Bladder microvascular endothelial cell (primary cell): ENCODE results near the gene BOLA2. TPM values are rescaled to one million over a fixed set of nuclear protein-coding genes. Genes with fewer than 3 reads are reported as not detected.

ENCODE experiments used
- total RNA-seq: library from RNA; depleted of rRNA; stranded (reverse); fragments of >200 nt; gene quantifications from 2 replicates; pipeline ENCODE4 v1.2.3, GENCODE V29; 2014

BOLA2 gene
- total RNA-seq = 42.7 and 50.7 TPM in 2 replicates

DNA sequence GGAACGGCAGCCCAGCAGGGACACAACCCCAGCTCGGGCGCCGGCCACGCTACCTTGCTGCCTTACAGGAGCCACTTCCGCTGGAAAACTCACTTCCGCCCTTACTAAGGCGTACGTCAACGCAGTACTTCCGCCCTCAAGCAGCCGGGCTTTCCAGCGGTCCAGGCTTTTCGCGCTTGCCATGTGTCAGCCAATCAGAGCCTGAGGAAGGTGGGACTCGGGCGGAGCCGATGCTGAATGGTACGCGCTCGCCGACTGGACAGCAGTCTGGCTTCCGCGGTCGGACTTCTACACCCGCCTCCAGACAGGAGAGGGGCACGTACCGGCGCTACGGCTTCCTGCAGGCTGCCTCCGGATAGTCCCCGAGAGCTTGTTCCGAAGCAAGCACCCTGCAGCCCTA is at the start of gene BOLA2, which contains the start of gene SLX1B:
TSS of gene BOLA2 (minus strand) at position 83 of the 400 bp plus-strand sequence. CDS start 98 bp downstream, outside the sequence.
TSS of gene SLX1B (plus strand) at position 265 of the 400 bp plus-strand sequence.

DNA sequence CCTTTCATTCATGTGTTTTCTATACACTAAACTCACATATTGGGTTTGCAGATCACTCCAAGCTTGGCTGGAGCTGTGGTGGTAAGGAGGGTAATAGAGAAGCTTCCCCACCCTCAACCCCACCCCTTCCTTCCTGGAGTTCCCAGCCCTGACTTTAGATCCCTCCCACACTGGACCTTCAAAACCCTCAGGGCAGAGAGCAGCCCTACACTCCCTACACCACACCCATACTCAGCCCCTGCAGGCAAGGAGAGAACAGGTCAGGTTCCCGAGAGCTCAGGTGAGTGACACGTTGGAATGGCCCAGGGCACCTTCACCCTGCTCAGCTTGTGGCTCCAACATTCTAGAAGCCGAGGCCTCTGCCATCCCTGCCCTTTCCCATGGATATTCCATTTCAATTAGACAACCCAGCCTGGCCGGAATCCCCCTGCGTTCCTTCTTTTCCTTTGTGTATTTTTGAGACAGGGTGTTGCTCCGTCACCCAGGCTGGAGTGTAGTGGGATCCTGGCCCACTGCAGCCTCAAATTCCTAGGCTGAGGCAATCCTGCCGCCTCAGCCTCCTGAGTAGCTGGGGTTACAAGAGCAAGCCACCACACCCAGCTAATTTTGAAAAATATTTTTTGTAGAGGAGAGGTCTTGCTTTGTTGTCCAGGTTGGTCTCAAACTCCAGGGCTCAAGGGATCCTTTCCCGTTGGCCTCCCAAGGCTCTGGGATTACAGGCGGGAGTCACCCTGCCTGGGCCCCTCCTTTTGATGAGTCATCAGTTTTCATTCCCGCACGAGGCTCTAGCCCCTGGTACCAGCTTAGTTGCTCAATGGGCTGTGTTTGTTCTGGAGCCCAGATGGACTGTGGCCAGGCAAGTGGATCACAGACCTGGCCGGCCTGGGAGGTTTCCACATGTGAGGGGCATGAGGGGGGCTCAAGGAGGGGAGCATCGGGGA is 5.8 kb upstream of the BOLA2 start, which contains the start of gene SULT1A4:
TSS of gene SULT1A4 (plus strand) at position 208 of the 941 bp plus-strand sequence. CDS start 1,473 bp downstream, outside the sequence.

Other genes starting within 250 kb of the BOLA2 start
- 0.49 and 0.82 TPM in 2 replicates for gene NPIPB11, start 47.6 kb downstream of the BOLA2 start, total RNA-seq
- 6.5 and 6.6 TPM in 2 replicates for gene SLX1B, start 182 bp upstream of the BOLA2 start, total RNA-seq
- 12.6 and 17.3 TPM in 2 replicates for gene SULT1A4, start 5.6 kb upstream of the BOLA2 start, total RNA-seq
- gene NPIPB12, start 52.1 kb upstream of the BOLA2 start, total RNA-seq = 16.7 and 82.9 TPM in 2 replicates
- not detected in 2 replicates for gene SPN, start 208.9 kb upstream of the BOLA2 start, total RNA-seq
- gene QPRT, start 224.8 kb upstream of the BOLA2 start, total RNA-seq = 0.81 TPM in 1 of 2 replicates, not detected in the other